HG03520 (cell line): Measurements from ENCODE around the gene HSPA2.
"Not testable (repeated sequence)": the region's sequence is repeated elsewhere in the genome, so short reads cannot be mapped to it uniquely, and the experiment has no call there.

ENCODE experiments used
- ATAC-seq: cut with Tn5 transposase; IDR thresholded peaks from one replicate; pipeline ENCODE4 v1.9.1; 2021; ENCODE audit warnings: mild to moderate bottlenecking, moderate library complexity; ENCODE audit not compliant: unreplicated experiment

HSPA2 gene

DNA sequence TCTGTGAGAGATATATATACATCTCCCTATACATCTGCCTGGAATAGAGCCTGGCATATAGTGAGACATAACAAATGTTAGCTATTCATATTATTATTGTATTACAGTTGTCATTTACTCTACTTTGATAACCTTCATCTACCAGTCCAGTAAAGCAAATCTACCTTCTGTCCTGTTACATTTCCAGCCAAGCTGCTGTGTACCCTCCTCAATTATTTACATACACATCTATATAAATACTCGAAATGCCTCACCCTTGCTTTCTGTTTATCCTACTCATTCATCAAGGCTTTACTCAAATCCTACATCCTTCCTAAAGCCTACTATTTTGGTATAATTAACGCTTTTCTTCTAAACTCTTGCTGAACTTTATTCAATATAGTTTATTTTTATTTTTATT lies 27.3 kb upstream of the HSPA2 start:
- ATAC-seq = no peak

DNA sequence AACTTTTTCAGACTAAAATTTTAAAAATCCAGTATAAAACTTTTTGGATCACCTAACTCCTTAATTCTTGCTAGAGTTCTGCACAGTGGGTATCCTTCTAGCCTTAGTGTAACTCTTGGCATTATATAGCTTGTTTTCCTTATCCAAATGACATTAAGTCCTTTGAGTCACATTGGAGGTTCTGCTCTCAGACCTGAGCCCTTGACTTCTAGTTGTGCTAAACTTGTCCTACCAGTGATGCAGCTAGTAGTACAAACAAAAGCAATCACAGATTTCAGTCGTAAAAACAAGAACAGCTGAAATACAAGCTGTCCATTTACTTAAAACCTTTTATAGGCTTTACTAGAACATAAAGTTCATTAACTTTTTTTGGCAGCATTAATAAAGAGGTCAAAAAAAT lies 25.5 kb upstream of the HSPA2 start:
- no peak for ATAC-seq

DNA sequence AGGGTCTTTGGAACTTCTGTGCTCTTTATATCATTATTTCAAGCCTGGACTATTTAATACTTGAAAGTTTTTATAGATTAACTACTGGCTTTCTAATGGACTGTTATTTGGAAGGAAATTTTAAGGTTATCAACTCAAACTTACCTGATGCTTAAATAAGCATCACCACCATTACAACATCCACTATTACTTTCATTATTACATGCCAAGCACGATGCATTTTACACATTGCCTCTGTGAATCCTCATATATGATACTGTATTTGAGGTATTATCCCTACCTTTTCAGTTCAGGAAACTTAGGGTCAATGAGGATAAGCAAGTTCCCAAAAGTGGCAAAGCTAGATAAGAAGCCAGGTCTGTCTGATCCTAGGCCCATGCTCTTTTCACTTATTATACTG lies 23.6 kb upstream of the HSPA2 start:
- ATAC-seq = no peak

DNA sequence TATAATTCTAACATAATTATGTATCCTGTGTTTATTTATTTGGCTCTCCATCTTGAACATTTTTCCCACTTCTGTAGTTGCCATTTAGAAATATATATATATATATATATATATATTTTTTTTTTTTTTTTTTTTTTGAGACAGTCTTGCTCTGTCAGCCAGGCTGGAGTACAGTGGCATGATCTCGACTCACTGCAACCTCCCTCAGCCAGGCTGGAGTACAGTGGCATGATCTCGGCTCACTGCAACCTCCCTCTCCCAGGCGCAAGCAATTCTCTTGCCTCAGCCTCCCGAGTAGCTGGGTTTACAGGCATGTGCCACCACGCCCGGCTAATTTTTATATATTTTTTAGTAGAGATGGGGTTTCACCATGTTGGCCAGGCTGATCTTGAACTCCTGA lies 22.9 kb upstream of the HSPA2 start:
- ATAC-seq = not testable (repeated sequence)

DNA sequence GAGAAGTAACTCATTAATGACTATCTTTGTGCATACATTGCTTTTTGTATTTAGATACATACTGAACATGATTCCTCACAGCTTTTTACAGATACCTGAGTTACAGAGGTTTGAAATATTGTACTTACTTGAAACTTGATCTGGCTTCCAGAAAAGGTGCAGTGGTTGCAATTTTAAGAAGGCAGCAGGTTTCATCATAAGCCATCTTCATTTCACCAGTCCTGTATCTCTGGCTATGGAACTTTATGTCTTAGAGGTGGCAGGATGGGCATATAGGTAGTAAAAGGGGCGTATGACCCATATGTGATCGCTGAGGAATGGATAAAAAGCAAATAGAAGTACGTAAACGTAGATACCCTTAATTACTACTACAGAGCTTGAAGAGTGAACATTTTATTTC lies 22.3 kb upstream of the HSPA2 start:
- ATAC-seq = no peak

DNA sequence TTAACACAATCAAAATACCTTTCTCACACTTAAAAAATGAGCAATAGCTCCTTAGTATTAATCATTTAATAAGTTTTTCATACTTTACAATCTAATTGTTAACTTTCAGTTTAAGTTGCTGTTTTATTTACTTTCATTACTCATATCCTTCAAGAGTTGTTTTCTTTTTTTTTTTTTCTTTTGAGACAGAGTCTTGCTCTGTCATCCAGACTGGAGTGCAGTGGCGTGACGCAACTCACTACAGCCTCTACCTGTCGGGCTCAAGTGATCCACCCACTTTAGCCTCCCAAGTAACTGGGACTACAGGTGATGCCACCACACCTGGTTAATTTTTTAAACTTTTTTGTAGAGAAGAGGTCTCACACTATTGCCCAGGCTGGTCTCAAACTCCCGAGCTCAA lies 19.8 kb upstream of the HSPA2 start:
- no peak for ATAC-seq

DNA sequence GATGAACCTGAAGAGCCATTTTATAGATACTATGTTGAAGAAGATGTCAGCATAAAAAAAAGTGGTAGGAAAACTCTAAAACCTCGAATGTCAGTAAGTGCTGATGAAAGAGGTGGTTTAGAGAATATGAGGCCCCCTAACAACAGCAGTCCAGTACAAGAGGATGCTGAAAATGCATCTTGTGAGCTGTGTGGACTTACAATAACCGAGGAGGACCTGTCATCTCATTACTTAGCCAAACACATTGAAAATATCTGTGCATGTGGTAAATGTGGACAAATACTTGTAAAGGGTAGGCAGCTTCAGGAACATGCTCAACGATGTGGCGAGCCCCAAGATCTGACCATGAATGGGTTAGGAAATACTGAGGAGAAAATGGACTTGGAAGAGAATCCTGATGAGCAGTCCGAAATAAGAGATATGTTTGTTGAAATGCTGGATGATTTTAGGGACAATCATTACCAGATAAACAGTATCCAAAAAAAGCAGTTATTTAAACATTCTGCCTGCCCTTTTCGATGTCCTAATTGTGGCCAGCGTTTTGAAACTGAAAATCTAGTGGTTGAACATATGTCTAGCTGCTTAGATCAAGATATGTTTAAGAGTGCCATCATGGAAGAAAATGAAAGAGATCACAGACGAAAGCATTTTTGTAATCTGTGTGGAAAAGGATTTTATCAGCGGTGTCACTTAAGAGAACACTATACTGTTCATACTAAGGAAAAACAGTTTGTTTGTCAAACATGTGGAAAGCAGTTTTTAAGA lies 17.8 kb upstream of the HSPA2 start:
- ATAC-seq = no peak

DNA sequence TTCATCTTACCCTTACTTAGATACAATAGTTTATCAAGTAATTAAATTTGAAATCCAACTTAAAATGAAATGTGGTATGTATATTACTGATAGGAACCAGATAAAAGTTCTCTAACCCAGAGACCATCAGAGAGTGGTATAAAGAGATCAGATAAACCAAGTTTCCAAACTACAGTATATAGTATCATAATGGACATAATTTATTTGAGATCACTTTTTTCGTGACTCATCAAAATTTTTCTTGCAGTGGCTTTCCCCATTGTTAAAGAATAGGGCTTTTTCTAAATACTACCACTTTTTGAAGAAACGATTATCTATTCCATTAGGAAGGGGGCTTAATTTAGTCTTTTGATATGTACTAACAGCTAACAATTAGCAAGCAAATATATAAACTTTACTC lies 15.2 kb upstream of the HSPA2 start:
- ATAC-seq = no peak

DNA sequence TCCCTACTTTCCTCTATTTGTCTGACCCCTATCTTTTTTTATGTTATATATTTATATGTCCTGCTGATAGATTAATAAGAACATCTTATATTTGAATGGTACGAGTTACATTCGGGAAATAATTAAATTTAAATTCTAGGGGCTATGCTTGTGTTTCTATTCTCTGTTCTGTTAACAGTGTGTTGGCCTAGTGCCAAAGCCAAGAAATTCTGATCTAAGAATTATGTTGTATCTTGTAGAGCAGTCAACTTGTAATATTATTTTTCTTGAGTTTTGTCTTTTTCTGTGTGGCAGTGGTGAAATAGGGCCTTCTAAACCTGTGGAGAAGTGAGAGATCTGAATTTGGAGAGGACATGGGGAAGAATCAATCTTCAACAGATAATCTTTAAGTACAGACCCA lies 9.0 kb upstream of the HSPA2 start:
- ATAC-seq = no peak

DNA sequence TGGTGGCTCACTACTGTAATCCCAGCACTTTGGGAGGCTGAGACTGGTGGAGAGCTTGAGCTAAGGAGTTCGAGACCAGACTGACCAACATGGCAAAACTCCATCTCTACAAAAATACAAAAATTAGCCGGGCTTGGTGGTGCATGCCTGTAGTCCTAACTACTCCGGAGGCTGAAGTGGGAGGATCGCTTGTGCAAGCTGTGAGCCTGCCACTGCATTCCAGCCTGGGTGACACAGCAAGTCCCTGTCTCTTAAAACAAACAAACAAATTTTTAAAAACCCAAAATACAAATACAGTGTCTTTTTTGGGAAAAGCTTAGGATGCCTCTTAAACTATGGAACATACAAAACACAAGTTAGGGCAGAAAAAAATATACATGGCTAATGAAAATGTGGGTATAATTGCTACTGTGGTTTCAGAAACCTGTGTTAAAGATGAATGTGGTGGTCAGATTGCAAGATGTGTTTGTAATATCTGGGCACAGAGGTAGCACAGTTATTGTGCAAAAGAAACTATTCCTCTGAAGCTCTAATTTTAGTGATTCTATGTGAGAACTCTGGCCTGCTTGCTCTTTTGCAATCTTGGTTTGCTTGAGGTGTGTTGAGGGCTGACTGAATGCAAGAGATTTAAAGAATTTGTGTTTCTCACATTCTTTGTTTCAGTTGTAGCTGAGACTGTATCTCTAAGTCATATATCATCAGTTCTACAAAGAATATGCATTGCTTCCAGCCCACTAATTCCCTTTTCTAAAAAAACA lies 3.9 kb upstream of the HSPA2 start:
- no peak for ATAC-seq

DNA sequence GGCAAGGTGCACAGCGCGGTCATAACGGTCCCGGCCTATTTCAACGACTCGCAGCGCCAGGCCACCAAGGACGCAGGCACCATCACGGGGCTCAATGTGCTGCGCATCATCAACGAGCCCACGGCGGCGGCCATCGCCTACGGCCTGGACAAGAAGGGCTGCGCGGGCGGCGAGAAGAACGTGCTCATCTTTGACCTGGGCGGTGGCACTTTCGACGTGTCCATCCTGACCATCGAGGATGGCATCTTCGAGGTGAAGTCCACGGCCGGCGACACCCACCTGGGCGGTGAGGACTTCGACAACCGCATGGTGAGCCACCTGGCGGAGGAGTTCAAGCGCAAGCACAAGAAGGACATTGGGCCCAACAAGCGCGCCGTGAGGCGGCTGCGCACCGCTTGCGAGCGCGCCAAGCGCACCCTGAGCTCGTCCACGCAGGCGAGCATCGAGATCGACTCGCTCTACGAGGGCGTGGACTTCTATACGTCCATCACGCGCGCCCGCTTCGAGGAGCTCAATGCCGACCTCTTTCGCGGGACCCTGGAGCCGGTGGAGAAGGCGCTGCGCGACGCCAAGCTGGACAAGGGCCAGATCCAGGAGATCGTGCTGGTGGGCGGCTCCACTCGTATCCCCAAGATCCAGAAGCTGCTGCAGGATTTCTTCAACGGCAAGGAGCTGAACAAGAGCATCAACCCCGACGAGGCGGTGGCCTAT lies 875 bp downstream of the HSPA2 start:
- no peak for ATAC-seq

DNA sequence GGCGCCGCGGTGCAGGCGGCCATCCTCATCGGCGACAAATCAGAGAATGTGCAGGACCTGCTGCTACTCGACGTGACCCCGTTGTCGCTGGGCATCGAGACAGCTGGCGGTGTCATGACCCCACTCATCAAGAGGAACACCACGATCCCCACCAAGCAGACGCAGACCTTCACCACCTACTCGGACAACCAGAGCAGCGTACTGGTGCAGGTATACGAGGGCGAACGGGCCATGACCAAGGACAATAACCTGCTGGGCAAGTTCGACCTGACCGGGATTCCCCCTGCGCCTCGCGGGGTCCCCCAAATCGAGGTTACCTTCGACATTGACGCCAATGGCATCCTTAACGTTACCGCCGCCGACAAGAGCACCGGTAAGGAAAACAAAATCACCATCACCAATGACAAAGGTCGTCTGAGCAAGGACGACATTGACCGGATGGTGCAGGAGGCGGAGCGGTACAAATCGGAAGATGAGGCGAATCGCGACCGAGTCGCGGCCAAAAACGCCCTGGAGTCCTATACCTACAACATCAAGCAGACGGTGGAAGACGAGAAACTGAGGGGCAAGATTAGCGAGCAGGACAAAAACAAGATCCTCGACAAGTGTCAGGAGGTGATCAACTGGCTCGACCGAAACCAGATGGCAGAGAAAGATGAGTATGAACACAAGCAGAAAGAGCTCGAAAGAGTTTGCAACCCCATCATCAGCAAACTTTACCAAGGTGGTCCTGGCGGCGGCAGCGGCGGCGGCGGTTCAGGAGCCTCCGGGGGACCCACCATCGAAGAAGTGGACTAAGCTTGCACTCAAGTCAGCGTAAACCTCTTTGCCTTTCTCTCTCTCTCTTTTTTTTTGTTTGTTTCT lies 1.7 kb downstream of the HSPA2 start:
- ATAC-seq = no peak

DNA sequence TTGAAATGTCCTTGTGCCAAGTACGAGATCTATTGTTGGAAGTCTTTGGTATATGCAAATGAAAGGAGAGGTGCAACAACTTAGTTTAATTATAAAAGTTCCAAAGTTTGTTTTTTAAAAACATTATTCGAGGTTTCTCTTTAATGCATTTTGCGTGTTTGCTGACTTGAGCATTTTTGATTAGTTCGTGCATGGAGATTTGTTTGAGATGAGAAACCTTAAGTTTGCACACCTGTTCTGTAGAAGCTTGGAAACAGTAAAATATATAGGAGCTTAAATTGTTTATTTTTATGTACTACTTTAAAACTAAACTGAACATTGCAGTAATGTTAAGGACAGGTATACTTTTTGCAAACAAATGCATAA lies 2.3 kb downstream of the HSPA2 start:
- ATAC-seq = no peak

DNA sequence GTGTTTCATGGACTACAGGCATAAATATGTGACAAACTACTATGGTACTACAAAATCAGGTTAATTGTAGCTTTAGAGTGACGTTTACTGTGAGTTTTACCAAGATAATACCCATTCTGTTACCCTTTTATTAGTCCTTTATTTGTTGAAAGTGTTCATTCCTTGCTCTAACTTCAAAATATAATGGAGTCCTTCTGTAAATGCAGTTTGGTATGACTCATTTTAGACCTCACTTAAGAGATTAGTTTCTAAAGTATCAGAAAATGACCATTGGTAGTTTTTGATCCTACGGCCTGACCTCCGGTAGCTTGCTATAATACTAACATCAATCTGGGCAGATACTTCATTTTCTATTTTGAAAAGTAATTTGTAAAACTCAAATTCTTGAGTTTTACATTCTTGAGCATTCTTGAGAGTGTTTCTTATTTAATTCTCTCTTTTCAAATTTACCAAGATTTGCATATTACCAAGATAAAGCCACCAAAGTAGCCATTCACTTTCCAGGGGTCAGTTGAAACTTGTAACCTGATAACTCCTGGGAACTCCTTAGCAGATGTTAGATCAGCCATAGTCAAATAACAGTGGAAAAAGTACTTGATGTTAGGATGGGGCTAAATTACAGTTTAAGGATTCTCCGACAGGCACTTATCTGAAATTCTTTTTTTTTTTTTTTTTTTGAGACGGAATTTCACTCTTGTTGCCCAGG lies 4.2 kb downstream of the HSPA2 start:
- ATAC-seq = no peak

DNA sequence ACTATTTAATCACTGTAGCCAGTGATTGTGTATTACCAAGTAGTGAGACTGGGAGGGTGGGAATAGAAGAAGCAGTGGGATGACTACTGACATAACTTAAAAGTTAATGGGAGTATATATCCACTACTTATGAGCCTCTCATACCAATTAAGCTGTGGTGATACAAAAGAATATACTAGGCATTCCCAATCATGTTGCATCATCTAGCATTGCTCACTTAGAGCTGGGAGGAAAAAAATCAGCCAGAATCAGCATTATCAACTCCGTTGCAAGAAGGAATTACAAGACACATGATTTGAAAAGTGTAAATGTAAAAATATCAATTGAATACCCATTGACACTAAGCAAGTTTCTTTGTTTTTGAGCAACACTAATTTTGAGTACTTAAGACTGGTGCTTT lies 8.5 kb downstream of the HSPA2 start:
- ATAC-seq = no peak

DNA sequence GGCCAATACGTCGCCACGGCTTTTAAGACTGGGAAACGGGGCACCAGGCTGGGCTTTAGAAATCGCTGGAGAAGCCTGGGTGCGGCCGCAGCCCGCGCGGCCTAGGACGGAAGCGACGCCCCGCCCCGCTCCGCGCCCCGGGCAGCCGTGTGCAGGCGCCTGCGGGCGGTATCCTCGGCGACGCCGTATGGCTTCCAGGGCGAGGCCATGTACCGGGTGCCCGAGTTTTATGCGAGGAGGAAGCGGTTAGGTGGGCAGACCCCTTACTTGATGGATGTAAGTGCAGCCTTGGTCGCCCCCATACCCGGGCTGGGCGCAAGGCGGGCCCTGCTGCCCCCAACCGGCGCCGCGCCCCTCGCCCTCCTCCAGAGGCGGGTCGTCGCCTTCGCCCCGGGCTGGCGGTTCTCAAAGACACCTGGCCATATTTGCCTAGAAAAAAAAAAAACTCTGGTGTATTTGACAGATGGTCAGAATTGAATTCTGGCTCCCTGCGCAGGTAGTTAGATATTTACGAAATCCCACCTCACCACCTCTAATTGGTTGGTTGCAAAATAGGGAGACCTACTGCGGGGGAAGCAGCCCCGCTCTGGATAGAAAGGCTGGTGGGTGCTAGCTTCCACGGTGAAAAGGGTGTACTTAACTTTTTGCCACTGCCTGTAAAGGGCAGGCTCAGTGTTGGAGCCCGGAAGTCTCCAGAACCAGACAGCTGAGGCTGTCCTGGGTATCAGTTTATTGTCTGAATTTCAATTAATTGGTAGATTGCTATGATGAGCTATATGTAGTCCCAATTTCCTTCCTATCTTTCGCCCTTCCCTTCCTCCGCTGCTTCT lies 9.5 kb downstream of the HSPA2 start, which contains the start of gene PPP1R36:
Gene PPP1R36, plus strand, starts transcription at position 171 of the 830 bp plus-strand sequence. Its CDS starts 37 bp downstream, at position 208.
- ATAC-seq = peak; percentile 55

DNA sequence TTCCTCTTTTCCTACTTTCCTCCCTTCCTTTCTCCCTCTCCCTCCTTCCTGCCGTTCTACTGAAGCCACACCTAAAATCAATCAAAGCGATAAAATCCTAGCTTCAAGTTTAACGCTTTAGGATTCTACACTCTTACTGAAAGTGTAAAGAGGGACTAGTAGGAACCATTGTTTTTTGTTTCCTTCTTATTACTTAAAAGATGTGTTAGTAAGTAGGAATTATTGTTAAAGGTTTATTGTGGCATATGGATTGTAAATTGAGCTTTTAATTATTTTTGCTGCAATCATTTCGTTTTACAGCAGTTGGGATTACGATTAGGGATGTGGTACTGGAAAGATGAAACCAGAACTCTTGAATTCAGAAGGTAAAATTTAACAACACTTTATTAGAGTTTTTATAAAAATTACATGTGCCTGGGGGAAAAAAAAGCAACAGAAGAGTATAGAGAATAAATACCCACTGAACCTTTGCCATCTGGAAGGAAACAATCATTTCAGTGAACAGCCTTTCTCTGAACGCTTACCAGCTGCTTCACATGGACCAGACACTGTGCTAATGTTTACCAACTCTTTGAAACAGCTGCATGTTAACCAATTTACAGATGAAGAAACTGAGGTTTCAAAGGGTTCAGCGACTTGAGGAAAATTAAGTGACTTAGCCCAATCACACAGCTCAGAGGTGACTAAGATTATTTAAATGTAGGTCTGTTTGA lies 10.2 kb downstream of the HSPA2 start:
- no peak for ATAC-seq

DNA sequence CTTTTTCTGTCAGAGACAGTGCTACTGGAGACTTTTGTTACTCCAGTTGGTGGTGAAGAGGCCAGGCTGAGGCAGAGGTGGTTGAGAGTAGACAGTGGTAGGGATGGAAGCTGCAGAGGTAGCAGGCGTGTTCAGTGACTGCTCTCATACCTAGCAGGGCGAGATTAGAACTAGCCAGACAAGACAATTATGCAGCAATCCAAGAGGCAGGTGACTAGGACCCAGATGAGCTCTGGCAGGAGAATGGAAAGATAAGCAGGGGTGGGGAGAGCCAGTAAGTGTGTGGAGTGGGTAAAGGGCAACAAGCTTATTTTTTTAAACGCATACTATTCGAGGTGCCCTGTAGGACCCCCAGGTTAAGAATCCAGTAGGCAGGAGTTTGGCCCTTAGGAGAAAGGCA lies 14.0 kb downstream of the HSPA2 start:
- no peak for ATAC-seq

DNA sequence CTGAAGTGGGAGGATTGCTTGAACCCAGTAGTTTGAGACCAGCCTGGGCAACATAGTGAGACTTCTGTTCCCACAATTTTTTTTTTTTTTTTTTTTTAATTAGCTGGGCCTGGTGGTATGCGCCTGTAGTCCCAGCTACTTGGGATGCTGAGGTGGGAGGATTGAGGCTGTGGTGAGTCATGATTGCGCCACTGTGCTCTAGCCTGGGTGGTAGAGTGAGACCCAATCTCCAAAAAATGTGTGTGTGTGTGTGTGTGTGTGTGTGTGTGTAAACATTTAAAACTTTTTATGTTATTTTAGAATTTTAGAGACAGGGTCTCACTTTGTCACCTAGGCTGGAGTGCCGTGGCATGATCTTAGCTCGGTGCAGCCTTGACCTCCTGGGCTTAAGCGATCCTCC lies 16.0 kb downstream of the HSPA2 start:
- ATAC-seq = no peak
